Choroid plexus epithelial cell (primary cell): ENCODE results near the gene STXBP3.

ENCODE experiments used
- DNase-seq: peaks from one replicate; pipeline ENCODE4 v3.0.0-alpha.2; 2010; ENCODE audit warnings: low read depth
- H3K4me3 ChIP-seq: 2 replicates; pipeline ENCODE4 v1.5.1; 2011; ENCODE audit warnings: low read depth, mild to moderate bottlenecking, control low read depth, low read length, moderate library complexity
- CTCF ChIP-seq: conservative IDR thresholded peaks from 2 replicates; pipeline ENCODE4 v1.5.1; 2011; ENCODE audit warnings: low read depth, mild to moderate bottlenecking, control low read depth, inconsistent platforms, low read length, moderate library complexity

The STXBP3 gene

GRCh38 chr1:108718927-108719655 lies 27.4 kb upstream of the STXBP3 start:
- DNase-seq = no peak
- no peak overlapping the region for H3K4me3 ChIP-seq
- TF ChIP-seq CTCF = no peak

GRCh38 chr1:108719656-108720435 lies 26.6 kb upstream of the STXBP3 start:
- TF ChIP-seq CTCF = no peak
- peak; percentile 76 for DNase-seq

GRCh38 chr1:108722292-108722691 lies 24.2 kb upstream of the STXBP3 start:
- H3K4me3 ChIP-seq = no peak overlapping the region
- peak; percentile 34 for DNase-seq
- TF ChIP-seq CTCF = no peak

More at GRCh38 chr1:108719656-108720435, 26.6 kb upstream of the STXBP3 start:
- no peak overlapping the region for H3K4me3 ChIP-seq

GRCh38 chr1:108725906-108726305 lies 20.6 kb upstream of the STXBP3 start:
- no peak for TF ChIP-seq CTCF
- DNase-seq = no peak

GRCh38 chr1:108728327-108728923 lies 18.0 kb upstream of the STXBP3 start:
- no peak for DNase-seq
- TF ChIP-seq CTCF = no peak
- H3K4me3 ChIP-seq = no peak overlapping the region

More at GRCh38 chr1:108725906-108726305, 20.6 kb upstream of the STXBP3 start:
- no peak overlapping the region for H3K4me3 ChIP-seq

- TF ChIP-seq CTCF = no peak
- no peak overlapping the region for H3K4me3 ChIP-seq
- no peak for DNase-seq
Observed at GRCh38 chr1:108729481-108729880, 17.0 kb upstream of the STXBP3 start.
